Spleen (tissue), 11 donors: Measurements from ENCODE around the gene CAPZA2. TPM values are rescaled to one million over a fixed set of nuclear protein-coding genes. Genes with fewer than 3 reads are reported as not detected.
A peak's percentile ranks its signal among the peaks of the same experiment; 100 is the strongest.

Experiments used
- DNase-seq: peaks from one replicate; pipeline ENCODE4 v3.0.0-alpha.2; 2020
- H3K27ac ChIP-seq, 8 donors: fragments of 200-600 bp; sonication (generic) in 7 of 8; 1 replicate in 4 of 8; 2 replicates in 4 of 8; pipeline versions ENCODE4 v1.5.0 to v1.8.0; 2016 to 2021; ENCODE audit warnings: inconsistent platforms in 4 of 8, mild to moderate bottlenecking in 4 of 8, moderate library complexity in 1 of 8
- H3K27me3 ChIP-seq, 7 donors: fragments of 200-600 bp; sonication (generic) in 6 of 7; replicated peaks in 1 of 7; 1 replicate in 4 of 7; 2 replicates in 3 of 7; pipeline versions ENCODE4 v1.5.0 to v1.8.0; 2016 to 2021; ENCODE audit warnings: inconsistent platforms in 3 of 7, mild to moderate bottlenecking in 1 of 7
- H3K36me3 ChIP-seq, 6 donors: fragments of 200-600 bp; sonication (generic) in 5 of 6; 1 replicate in 4 of 6; 2 replicates in 2 of 6; pipeline versions ENCODE4 v1.5.0 to v1.8.0; 2016 to 2021; ENCODE audit warnings: inconsistent platforms in 2 of 6
- H3K4me1 ChIP-seq, 6 donors: fragments of 200-600 bp; sonication (generic) in 5 of 6; 1 replicate in 3 of 6; 2 replicates in 3 of 6; pipeline versions ENCODE4 v1.5.0 to v1.8.0; 2016 to 2021; ENCODE audit warnings: inconsistent platforms in 3 of 6
- H3K4me3 ChIP-seq, 8 donors: fragments of 200-600 bp; sonication (generic) in 7 of 8; 1 replicate in 4 of 8; 2 replicates in 4 of 8; pipeline versions ENCODE4 v1.5.0 to v1.8.0; 2016 to 2021; ENCODE audit warnings: inconsistent platforms in 4 of 8, mild to moderate bottlenecking in 4 of 8, moderate library complexity in 2 of 8
- H3K9me3 ChIP-seq, 8 donors: fragments of 200-600 bp; sonication (generic) in 7 of 8; 1 replicate in 4 of 8; 2 replicates in 4 of 8; pipeline versions ENCODE4 v1.5.0 to v1.8.0; 2016 to 2021; ENCODE audit warnings: inconsistent platforms in 4 of 8
- POLR2A ChIP-seq, 3 donors: fragments of 450-650 bp; IDR thresholded peaks; one replicate each; pipeline ENCODE4 v1.5.1; 2017; ENCODE audit warnings: antibody characterized with exemption in 3 of 3, mild to moderate bottlenecking in 1 of 3
- POLR2AphosphoS5 ChIP-seq, 3 donors: sonication (generic); formaldehyde crosslinking; IDR thresholded peaks; one replicate each; pipeline ENCODE4 v1.5.1; 2017; ENCODE audit warnings: antibody characterized with exemption in 3 of 3
- WGBS, 5 donors: extraction: QIAGEN DNeasy Blood & Tissue Kit in 3 of 5; methylation state at CpG; one replicate each; pipeline versions ENCODE4 v1.1.5 to v1.1.7; 2013 to 2018; 5-methylcytosine and 5-hydroxymethylcytosine counted together
- intact Hi-C: fragments of 100-400 bp; cut with DNase I; formaldehyde crosslinking; loops from one replicate; pipeline ENCODE4 v1.15.0; 2023; ENCODE audit warnings: low total_unique reads
- polyA plus RNA-seq, 3 donors: library from polyadenylated mRNA; stranded (reverse); fragments of 200-250 nt; gene quantifications; one replicate each; pipeline ENCODE4 v1.2.1, GENCODE V29; 2013
- total RNA-seq, 7 donors: library from RNA; depleted of rRNA in 3 of 7; stranded (reverse); fragments of >200 nt in 3 of 7; fragmentation: NEBNext Ultra II Directional in 4 of 7; extraction: Animal tissue kit (Norgen Biotek cat#: 25700) in 4 of 7; gene quantifications; one replicate each; pipeline versions ENCODE4 v1.1.0 to v1.2.1, GENCODE V29; 2016 to 2021
- TF ChIP-seq, protein P1 (sequence below), 11 experiments: fragments of 200-600 bp in 7 of 11; fragments of 450-650 bp in 4 of 11; sonication (generic) in 4 of 11; IDR thresholded peaks in 8 of 11; conservative IDR thresholded peaks in 3 of 11; 1 replicate in 7 of 11; 2 replicates in 4 of 11; pipeline versions ENCODE4 v1.4.0 to v1.8.0; 2016 to 2021; ENCODE audit warnings: antibody characterized with exemption in 11 of 11, inconsistent platforms in 4 of 11, mild to moderate bottlenecking in 1 of 11
- donor health status: healthy with polysubstance abuse.
- donor health status: DM: no; HTN: no; CAD: no; lungs with moderate emphysema.
- donor health status: DM: no; HTN: no; CAD: no.
- donor health status: Bipolar disorder and iron deficiency.
- donor health status: healthy.
- donor health status: DM: no; HTN: no; CAD: no.
- donor health status: DM: yes; HTN: yes; CAD: no.

Gene CAPZA2
- total and polyA plus RNA-seq, 10 donors: 27.6 to 263 (median 124) TPM

DNA sequence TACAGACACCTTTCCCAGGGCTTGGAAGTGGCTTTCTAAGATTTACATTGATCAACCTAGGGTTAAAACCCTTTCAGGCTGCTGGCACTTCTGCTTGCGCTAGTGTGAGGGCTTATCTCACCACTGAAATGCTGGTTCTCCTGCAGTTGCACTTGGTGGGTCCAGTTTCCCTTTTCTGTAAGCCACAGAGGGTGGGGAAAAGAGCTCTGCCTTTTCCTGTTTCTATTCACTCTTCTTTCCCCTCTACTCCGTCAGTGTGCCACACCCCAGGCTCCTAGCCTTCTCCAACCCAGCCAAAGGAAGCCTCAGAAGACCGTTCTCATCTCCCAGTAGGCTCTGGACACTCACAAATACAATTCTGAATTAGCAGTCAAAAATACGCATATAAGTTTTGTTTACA is 19.0 kb upstream of the CAPZA2 start:
- intact Hi-C loops: no loop called here
- Histone ChIP-seq H3K4me3 (peak overlapping the region in 2 of 8 donors; percentile 19 to 48), H3K36me3 (no peaks in the 10 kb centered on the region), H3K27ac (peak overlapping the region in 2 of 8 donors; percentile 4 to 12), H3K9me3 (no peaks in the 10 kb centered on the region), H3K4me1 (peaks cover 0 to 21% (median 7%) of the 10 kb centered on the region in 6 donors), H3K27me3 (no peaks in the 10 kb centered on the region)
- no peak for DNase-seq
- WGBS, 5 donors: 12 to 31% (median 29%) methylated on average over 4 of the region's 4 CpGs
- TF ChIP-seq, protein P1, sequence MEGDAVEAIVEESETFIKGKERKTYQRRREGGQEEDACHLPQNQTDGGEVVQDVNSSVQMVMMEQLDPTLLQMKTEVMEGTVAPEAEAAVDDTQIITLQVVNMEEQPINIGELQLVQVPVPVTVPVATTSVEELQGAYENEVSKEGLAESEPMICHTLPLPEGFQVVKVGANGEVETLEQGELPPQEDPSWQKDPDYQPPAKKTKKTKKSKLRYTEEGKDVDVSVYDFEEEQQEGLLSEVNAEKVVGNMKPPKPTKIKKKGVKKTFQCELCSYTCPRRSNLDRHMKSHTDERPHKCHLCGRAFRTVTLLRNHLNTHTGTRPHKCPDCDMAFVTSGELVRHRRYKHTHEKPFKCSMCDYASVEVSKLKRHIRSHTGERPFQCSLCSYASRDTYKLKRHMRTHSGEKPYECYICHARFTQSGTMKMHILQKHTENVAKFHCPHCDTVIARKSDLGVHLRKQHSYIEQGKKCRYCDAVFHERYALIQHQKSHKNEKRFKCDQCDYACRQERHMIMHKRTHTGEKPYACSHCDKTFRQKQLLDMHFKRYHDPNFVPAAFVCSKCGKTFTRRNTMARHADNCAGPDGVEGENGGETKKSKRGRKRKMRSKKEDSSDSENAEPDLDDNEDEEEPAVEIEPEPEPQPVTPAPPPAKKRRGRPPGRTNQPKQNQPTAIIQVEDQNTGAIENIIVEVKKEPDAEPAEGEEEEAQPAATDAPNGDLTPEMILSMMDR (IDR thresholded peaks at IDR 0.05 in 8 of 11, conservative IDR thresholded peaks at IDR 0.05 in 3 of 11): no peak
- TF ChIP-seq POLR2A (IDR thresholded peaks at IDR 0.05) (no peak), POLR2AphosphoS5 (IDR thresholded peaks at IDR 0.05) (no peak)

GRCh38 chr7:116851175-116851574 is 11.2 kb upstream of the CAPZA2 start:
- peaks cover 0 to 20% (median 0%) of the 10 kb centered on the region in 7 donors for H3K27me3 ChIP-seq
- H3K36me3 ChIP-seq: no peaks in the 10 kb centered on the region
- intact Hi-C loops: no loop called here
- TF ChIP-seq POLR2A (IDR thresholded peaks at IDR 0.05) (no peak), POLR2AphosphoS5 (IDR thresholded peaks at IDR 0.05) (no peak)
- TF ChIP-seq, protein P1 (IDR thresholded peaks at IDR 0.05 in 8 of 11, conservative IDR thresholded peaks at IDR 0.05 in 3 of 11): no peak
- H3K27ac ChIP-seq: no peak overlapping the region
- H3K4me3 ChIP-seq: no peak overlapping the region
- no peak for DNase-seq
- no peaks in the 10 kb centered on the region for H3K9me3 ChIP-seq
- H3K4me1 ChIP-seq: no peaks in the 10 kb centered on the region
- 84 to 96% (median 87%) methylated on average over 5 of the region's 5 CpGs for WGBS, 5 donors

DNA sequence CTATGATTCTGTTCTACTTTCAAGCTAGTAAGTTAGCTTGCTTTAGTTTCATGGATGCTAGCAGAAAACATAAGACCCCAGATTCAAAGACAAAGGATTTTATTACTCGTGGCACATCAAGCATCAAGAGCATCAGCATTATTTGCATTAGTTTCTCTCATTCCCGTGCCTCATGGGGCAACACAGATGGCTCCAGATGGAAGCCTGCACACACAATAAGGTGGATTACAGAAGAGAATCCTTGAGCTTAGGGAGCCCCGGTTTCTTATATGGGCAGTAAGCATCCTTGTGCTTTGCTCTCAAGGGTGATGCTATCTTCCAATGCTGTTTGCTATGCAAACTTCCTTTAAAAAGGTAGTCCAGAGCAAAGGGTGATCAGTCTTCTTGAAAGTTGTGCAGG is 10.7 kb upstream of the CAPZA2 start:
- intact Hi-C loops: no loop called here
- Histone ChIP-seq H3K27ac (no peak overlapping the region), H3K27me3 (peaks cover 0 to 20% (median 0%) of the 10 kb centered on the region in 7 donors), H3K36me3 (no peaks in the 10 kb centered on the region), H3K9me3 (no peaks in the 10 kb centered on the region), H3K4me1 (no peaks in the 10 kb centered on the region), H3K4me3 (no peak overlapping the region)
- DNase-seq: no peak
- TF ChIP-seq POLR2AphosphoS5 (IDR thresholded peaks at IDR 0.05) (no peak), POLR2A (IDR thresholded peaks at IDR 0.05) (no peak)
- TF ChIP-seq, protein P1 (IDR thresholded peaks at IDR 0.05 in 8 of 11, conservative IDR thresholded peaks at IDR 0.05 in 3 of 11): no peak
- 70 to 92% (median 89%) methylated on average over 3 of the region's 3 CpGs for WGBS, 5 donors

- Histone ChIP-seq H3K4me1 (peaks cover 0 to 2% (median under 1%) of the 10 kb centered on the region in 6 donors), H3K9me3 (no peaks in the 10 kb centered on the region), H3K27me3 (peaks cover 0 to 18% (median 0%) of the 10 kb centered on the region in 7 donors), H3K36me3 (no peaks in the 10 kb centered on the region), H3K27ac (no peak overlapping the region), H3K4me3 (no peak overlapping the region)
- TF ChIP-seq POLR2AphosphoS5 (IDR thresholded peaks at IDR 0.05): no peak
- TF ChIP-seq, protein P1 (IDR thresholded peaks at IDR 0.05 in 8 of 11, conservative IDR thresholded peaks at IDR 0.05 in 3 of 11): no peak
- WGBS, 5 donors: 87 to 96% (median 92%) methylated on average over 1 of the region's 1 CpG
- DNase-seq: no peak
- intact Hi-C loops: no loop called here
Observed at GRCh38 chr7:116854132-116854531, 8.3 kb upstream of the CAPZA2 start.
